SK-N-SH treated with all-trans-retinoic acid at 6 μM for 48 hours (cell line): ENCODE measurements around the gene COG8.

Experiments
- PPARA ChIP-seq: fragments of 250-450 bp; sonication (Bioruptor Pico); IDR thresholded peaks from 2 replicates; pipeline ENCODE4 v1.5.0; 2020; ENCODE audit warnings: mild to moderate bottlenecking, borderline replicate concordance
- ZNF8 ChIP-seq: fragments of 450-650 bp; formaldehyde crosslinking; IDR thresholded peaks from 2 replicates; pipeline ENCODE4 v1.5.0; 2020; ENCODE audit warnings: mild to moderate bottlenecking, moderate library complexity
- TF ChIP-seq, protein P1 (sequence below): fragments of 250-450 bp; sonication (Bioruptor Pico); IDR thresholded peaks from 2 replicates; pipeline ENCODE4 v1.8.0; 2020; ENCODE audit warnings: mild to moderate bottlenecking, moderate library complexity, borderline replicate concordance
- TF ChIP-seq, protein P2 (sequence below): fragments of 250-450 bp; sonication (Bioruptor Pico); IDR thresholded peaks from 2 replicates; pipeline ENCODE4 v1.5.0; 2020; ENCODE audit warnings: mild to moderate bottlenecking, moderate library complexity

DNA sequence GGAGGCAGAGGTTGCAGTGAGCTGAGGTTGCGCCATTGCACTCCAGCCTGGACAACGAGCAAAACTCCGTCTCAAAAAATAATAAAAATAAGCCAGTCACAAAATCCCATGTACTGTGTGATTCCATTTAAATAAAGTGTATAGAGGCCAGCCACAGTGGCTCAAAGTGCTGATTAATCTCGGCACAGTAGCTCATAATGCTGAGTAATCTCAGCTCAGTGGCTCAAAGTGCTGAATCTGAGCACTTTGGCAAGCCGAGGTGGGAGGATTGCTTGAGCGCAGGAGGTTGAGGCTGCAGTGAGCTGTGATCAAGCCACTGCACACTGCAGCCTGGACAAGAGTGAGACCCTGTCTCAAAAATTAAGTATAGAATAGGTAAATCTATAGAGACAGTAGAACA is 7.3 kb upstream of the COG8 start:
- TF ChIP-seq PPARA (no peak), ZNF8 (no peak)
- TF ChIP-seq, protein P1, sequence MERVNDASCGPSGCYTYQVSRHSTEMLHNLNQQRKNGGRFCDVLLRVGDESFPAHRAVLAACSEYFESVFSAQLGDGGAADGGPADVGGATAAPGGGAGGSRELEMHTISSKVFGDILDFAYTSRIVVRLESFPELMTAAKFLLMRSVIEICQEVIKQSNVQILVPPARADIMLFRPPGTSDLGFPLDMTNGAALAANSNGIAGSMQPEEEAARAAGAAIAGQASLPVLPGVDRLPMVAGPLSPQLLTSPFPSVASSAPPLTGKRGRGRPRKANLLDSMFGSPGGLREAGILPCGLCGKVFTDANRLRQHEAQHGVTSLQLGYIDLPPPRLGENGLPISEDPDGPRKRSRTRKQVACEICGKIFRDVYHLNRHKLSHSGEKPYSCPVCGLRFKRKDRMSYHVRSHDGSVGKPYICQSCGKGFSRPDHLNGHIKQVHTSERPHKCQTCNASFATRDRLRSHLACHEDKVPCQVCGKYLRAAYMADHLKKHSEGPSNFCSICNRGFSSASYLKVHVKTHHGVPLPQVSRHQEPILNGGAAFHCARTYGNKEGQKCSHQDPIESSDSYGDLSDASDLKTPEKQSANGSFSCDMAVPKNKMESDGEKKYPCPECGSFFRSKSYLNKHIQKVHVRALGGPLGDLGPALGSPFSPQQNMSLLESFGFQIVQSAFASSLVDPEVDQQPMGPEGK (CRISPR knock-in tag): no peak
- TF ChIP-seq, protein P2, sequence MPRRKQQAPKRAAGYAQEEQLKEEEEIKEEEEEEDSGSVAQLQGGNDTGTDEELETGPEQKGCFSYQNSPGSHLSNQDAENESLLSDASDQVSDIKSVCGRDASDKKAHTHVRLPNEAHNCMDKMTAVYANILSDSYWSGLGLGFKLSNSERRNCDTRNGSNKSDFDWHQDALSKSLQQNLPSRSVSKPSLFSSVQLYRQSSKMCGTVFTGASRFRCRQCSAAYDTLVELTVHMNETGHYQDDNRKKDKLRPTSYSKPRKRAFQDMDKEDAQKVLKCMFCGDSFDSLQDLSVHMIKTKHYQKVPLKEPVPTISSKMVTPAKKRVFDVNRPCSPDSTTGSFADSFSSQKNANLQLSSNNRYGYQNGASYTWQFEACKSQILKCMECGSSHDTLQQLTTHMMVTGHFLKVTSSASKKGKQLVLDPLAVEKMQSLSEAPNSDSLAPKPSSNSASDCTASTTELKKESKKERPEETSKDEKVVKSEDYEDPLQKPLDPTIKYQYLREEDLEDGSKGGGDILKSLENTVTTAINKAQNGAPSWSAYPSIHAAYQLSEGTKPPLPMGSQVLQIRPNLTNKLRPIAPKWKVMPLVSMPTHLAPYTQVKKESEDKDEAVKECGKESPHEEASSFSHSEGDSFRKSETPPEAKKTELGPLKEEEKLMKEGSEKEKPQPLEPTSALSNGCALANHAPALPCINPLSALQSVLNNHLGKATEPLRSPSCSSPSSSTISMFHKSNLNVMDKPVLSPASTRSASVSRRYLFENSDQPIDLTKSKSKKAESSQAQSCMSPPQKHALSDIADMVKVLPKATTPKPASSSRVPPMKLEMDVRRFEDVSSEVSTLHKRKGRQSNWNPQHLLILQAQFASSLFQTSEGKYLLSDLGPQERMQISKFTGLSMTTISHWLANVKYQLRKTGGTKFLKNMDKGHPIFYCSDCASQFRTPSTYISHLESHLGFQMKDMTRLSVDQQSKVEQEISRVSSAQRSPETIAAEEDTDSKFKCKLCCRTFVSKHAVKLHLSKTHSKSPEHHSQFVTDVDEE (CRISPR knock-in tag): no peak
